ENCODE data around the gene NAV2. TPM values are rescaled to one million over a fixed set of nuclear protein-coding genes. Genes with fewer than 3 reads are reported as not detected.
A peak's percentile ranks its signal among the peaks of the same experiment; 100 is the strongest.

NAV2 gene
- total and polyA plus RNA-seq, 2 experiments from 2014 or later: 26.0 to 45.0 TPM

DNA sequence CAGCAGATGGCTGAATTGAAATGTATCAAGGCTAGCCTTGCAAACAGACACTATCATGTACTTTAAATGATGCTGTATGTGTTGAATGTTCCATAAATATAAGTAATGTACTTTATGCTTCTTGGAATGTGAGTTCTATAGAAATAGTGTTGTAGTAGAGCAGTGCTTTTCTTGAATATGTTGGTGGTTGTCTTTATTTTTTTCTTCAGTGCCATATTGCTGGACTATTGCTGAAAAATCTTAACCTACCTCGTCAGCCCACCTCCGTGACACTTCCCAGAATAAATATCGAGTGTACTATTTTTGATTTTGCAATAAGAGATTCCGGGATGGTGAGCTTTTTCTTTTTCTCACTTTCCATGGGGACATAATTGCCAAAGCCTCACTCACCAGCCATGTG lies 153.9 kb downstream of the NAV2 start (continued):
- TF ChIP-seq EZH2phosphoT487 (IDR thresholded peaks at IDR 0.05; ENCODE audit: unreplicated experiment): no peak

DNA sequence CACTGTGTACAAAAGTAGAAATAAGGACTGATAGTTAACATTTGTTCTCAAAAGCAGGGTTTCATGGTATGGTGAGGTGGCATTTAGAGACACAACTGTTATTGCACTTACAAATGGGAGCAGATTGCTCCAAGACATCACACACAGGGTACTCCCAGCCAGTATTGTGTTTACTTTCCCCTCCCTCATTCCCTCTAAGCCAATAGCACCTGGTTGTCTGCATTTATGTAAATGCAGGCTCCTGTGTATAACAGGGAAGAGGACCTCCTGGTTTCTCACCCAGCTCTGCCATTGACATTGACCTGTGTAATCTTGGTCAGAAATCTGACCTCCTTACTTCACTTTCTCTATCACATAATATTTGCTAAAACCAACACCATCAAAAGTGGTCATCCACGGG lies 154.4 kb downstream of the NAV2 start:
- no peak for DNase-seq (ENCODE audit: low spot score)
- H3K4me3 ChIP-seq: no peak overlapping the region
- TF ChIP-seq EZH2 (IDR thresholded peaks at IDR 0.05; ENCODE audit: low read depth, unreplicated experiment): no peak
- TF ChIP-seq ZNF114 (CRISPR knock-in tag; IDR thresholded peaks at IDR 0.05): no peak
- no peak for TF ChIP-seq POLR2AphosphoS5 (IDR thresholded peaks at IDR 0.05; ENCODE audit: low read depth)
- no peak for TF ChIP-seq JUNB (IDR thresholded peaks at IDR 0.05; ENCODE audit: unreplicated experiment)
- TF ChIP-seq, protein P1, sequence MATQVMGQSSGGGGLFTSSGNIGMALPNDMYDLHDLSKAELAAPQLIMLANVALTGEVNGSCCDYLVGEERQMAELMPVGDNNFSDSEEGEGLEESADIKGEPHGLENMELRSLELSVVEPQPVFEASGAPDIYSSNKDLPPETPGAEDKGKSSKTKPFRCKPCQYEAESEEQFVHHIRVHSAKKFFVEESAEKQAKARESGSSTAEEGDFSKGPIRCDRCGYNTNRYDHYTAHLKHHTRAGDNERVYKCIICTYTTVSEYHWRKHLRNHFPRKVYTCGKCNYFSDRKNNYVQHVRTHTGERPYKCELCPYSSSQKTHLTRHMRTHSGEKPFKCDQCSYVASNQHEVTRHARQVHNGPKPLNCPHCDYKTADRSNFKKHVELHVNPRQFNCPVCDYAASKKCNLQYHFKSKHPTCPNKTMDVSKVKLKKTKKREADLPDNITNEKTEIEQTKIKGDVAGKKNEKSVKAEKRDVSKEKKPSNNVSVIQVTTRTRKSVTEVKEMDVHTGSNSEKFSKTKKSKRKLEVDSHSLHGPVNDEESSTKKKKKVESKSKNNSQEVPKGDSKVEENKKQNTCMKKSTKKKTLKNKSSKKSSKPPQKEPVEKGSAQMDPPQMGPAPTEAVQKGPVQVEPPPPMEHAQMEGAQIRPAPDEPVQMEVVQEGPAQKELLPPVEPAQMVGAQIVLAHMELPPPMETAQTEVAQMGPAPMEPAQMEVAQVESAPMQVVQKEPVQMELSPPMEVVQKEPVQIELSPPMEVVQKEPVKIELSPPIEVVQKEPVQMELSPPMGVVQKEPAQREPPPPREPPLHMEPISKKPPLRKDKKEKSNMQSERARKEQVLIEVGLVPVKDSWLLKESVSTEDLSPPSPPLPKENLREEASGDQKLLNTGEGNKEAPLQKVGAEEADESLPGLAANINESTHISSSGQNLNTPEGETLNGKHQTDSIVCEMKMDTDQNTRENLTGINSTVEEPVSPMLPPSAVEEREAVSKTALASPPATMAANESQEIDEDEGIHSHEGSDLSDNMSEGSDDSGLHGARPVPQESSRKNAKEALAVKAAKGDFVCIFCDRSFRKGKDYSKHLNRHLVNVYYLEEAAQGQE (IDR thresholded peaks at IDR 0.05; ENCODE audit: unreplicated experiment): no peak
- no peak overlapping the region for H3K4me2 ChIP-seq
- H2AFZ ChIP-seq: no peak overlapping the region
- no peak overlapping the region for H3K4me3 Mint-ChIP-seq
- ATAC-seq: peak; percentile 76
- no peaks in the 10 kb centered on the region for H4K20me1 ChIP-seq (replicated peaks; ENCODE audit: insufficient read depth)
- peaks cover 53% of the 10 kb centered on the region for H3K4me1 ChIP-seq (ENCODE audit: insufficient read depth)
- H3K9me3 Mint-ChIP-seq: no peaks in the 10 kb centered on the region
- peaks cover 17% of the 10 kb centered on the region for H3K9me2 ChIP-seq (ENCODE audit: insufficient read depth)
- H3K4me1 Mint-ChIP-seq: peaks cover 74% of the 10 kb centered on the region
- H3K27me3 ChIP-seq (ENCODE audit: insufficient read depth): no peaks in the 10 kb centered on the region
- no peak overlapping the region for H3K27ac Mint-ChIP-seq
- peaks cover 32% of the 10 kb centered on the region for H3K36me3 Mint-ChIP-seq (ENCODE audit: low read depth)
- H3K79me2 ChIP-seq (replicated peaks; ENCODE audit: insufficient read depth): peaks cover 25% of the 10 kb centered on the region
- peaks cover 4% of the 10 kb centered on the region for H3K27me3 Mint-ChIP-seq (ENCODE audit: insufficient read depth, low read depth, poor library complexity)
- peaks cover 3% of the 10 kb centered on the region for H3F3A ChIP-seq (replicated peaks; ENCODE audit: low read depth)
- no peaks in the 10 kb centered on the region for H3K36me3 ChIP-seq (ENCODE audit: insufficient read depth)
- H3K27ac ChIP-seq (ENCODE audit: low read depth): 0 out of 2 replicates have a peak overlapping the region, but pooled peaks have one; percentile 46

DNA sequence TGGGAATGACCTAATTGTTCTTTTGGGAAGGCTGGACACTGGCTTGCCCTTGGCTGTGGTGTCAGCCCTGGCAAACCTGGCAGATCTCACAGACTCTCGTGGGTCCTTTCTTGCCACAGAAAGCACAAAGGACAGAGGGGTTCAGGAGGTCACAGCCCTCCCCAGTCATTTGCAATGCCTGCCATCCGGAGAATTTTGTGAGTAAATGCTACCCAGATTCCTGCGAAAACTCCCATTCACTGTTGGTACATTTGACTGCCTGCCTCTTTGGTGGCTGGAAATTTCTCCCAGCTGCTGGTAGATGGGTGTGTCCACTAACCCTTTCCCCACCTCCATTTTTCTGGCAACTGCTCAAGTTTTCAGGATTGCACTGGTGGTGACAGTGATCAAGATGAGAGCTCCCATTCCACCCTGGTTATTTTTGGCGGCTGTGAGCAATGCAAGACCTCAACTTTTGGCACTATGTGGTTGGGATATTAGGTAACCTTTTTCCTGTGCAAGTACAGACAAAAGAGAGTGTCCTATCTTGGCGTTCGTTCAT lies 155.7 kb downstream of the NAV2 start:
- Histone ChIP-seq H2AFZ (no peak overlapping the region), H3K36me3 (ENCODE audit: insufficient read depth) (no peaks in the 10 kb centered on the region), H3K4me3 (no peak overlapping the region), H3K27me3 (ENCODE audit: insufficient read depth) (no peaks in the 10 kb centered on the region), H3K27ac (ENCODE audit: low read depth) (peak overlapping the region; percentile 28), H3K4me1 (ENCODE audit: insufficient read depth) (peaks cover 65% of the 10 kb centered on the region), H3K4me2 (peak overlapping the region; percentile 22; the same call in 1 of the 2 replicates), H3K79me2 (replicated peaks; ENCODE audit: insufficient read depth) (peaks cover 33% of the 10 kb centered on the region), H3K9me2 (ENCODE audit: insufficient read depth) (peaks cover 8% of the 10 kb centered on the region), H4K20me1 (replicated peaks; ENCODE audit: insufficient read depth) (0 out of 2 replicates have a peak, but pooled peaks cover 5% of the 10 kb centered on the region), H3F3A (replicated peaks; ENCODE audit: low read depth) (peaks cover 3% of the 10 kb centered on the region)
- peaks cover 87% of the 10 kb centered on the region for H3K4me1 Mint-ChIP-seq
- H3K27me3 Mint-ChIP-seq (ENCODE audit: insufficient read depth, low read depth, poor library complexity): peaks cover 4% of the 10 kb centered on the region
- no peak overlapping the region for H3K27ac Mint-ChIP-seq
- ATAC-seq (no peak), DNase-seq (ENCODE audit: low spot score) (peak; percentile 49)
- no peaks in the 10 kb centered on the region for H3K9me3 Mint-ChIP-seq
- no peak overlapping the region for H3K4me3 Mint-ChIP-seq
- H3K36me3 Mint-ChIP-seq (ENCODE audit: low read depth): peaks cover 27% of the 10 kb centered on the region
- TF ChIP-seq, protein P2, sequence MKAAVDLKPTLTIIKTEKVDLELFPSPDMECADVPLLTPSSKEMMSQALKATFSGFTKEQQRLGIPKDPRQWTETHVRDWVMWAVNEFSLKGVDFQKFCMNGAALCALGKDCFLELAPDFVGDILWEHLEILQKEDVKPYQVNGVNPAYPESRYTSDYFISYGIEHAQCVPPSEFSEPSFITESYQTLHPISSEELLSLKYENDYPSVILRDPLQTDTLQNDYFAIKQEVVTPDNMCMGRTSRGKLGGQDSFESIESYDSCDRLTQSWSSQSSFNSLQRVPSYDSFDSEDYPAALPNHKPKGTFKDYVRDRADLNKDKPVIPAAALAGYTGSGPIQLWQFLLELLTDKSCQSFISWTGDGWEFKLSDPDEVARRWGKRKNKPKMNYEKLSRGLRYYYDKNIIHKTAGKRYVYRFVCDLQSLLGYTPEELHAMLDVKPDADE (IDR thresholded peaks at IDR 0.05): no peak
- TF ChIP-seq, protein P3, sequence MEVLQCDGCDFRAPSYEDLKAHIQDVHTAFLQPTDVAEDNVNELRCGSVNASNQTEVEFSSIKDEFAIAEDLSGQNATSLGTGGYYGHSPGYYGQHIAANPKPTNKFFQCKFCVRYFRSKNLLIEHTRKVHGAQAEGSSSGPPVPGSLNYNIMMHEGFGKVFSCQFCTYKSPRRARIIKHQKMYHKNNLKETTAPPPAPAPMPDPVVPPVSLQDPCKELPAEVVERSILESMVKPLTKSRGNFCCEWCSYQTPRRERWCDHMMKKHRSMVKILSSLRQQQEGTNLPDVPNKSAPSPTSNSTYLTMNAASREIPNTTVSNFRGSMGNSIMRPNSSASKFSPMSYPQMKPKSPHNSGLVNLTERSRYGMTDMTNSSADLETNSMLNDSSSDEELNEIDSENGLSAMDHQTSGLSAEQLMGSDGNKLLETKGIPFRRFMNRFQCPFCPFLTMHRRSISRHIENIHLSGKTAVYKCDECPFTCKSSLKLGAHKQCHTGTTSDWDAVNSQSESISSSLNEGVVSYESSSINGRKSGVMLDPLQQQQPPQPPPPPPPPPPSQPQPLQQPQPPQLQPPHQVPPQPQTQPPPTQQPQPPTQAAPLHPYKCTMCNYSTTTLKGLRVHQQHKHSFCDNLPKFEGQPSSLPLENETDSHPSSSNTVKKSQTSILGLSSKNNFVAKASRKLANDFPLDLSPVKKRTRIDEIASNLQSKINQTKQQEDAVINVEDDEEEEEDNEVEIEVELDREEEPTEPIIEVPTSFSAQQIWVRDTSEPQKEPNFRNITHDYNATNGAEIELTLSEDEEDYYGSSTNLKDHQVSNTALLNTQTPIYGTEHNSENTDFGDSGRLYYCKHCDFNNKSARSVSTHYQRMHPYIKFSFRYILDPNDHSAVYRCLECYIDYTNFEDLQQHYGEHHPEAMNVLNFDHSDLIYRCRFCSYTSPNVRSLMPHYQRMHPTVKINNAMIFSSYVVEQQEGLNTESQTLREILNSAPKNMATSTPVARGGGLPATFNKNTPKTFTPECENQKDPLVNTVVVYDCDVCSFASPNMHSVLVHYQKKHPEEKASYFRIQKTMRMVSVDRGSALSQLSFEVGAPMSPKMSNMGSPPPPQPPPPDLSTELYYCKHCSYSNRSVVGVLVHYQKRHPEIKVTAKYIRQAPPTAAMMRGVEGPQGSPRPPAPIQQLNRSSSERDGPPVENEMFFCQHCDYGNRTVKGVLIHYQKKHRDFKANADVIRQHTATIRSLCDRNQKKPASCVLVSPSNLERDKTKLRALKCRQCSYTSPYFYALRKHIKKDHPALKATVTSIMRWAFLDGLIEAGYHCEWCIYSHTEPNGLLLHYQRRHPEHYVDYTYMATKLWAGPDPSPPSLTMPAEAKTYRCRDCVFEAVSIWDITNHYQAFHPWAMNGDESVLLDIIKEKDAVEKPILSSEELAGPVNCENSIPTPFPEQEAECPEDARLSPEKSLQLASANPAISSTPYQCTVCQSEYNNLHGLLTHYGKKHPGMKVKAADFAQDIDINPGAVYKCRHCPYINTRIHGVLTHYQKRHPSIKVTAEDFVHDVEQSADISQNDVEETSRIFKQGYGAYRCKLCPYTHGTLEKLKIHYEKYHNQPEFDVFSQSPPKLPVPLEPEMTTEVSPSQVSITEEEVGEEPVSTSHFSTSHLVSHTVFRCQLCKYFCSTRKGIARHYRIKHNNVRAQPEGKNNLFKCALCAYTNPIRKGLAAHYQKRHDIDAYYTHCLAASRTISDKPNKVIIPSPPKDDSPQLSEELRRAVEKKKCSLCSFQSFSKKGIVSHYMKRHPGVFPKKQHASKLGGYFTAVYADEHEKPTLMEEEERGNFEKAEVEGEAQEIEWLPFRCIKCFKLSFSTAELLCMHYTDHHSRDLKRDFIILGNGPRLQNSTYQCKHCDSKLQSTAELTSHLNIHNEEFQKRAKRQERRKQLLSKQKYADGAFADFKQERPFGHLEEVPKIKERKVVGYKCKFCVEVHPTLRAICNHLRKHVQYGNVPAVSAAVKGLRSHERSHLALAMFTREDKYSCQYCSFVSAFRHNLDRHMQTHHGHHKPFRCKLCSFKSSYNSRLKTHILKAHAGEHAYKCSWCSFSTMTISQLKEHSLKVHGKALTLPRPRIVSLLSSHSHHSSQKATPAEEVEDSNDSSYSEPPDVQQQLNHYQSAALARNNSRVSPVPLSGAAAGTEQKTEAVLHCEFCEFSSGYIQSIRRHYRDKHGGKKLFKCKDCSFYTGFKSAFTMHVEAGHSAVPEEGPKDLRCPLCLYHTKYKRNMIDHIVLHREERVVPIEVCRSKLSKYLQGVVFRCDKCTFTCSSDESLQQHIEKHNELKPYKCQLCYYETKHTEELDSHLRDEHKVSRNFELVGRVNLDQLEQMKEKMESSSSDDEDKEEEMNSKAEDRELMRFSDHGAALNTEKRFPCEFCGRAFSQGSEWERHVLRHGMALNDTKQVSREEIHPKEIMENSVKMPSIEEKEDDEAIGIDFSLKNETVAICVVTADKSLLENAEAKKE (CRISPR knock-in tag; IDR thresholded peaks at IDR 0.05): no peak
- TF ChIP-seq EZH2phosphoT487 (IDR thresholded peaks at IDR 0.05; ENCODE audit: unreplicated experiment): no peak
- TF ChIP-seq JUNB (IDR thresholded peaks at IDR 0.05; ENCODE audit: unreplicated experiment): no peak
- no peak for TF ChIP-seq ZNF331 (CRISPR knock-in tag; IDR thresholded peaks at IDR 0.05; ENCODE audit: low read depth)

Measured in GM23338 (cell line).